CD8-positive, alpha-beta memory T cell (primary cell): ENCODE data around the gene NAGLU. TPM values are rescaled to one million over a fixed set of nuclear protein-coding genes. Genes with fewer than 3 reads are reported as not detected.
"Not testable (repeated sequence)": the region's sequence is repeated elsewhere in the genome, so short reads cannot be mapped to it uniquely, and the experiment has no call there.

ENCODE experiments used
- CTCF ChIA-PET: fragments of 350-600 bp; sonication (Branson Sonifier 250); formaldehyde crosslinking; loops from one replicate; lab custom pipeline; 2021; ENCODE audit warnings: antibody characterized with exemption; lab: Charles Lee
- POLR2A ChIA-PET: fragments of 350-600 bp; sonication (Branson Sonifier 250); formaldehyde crosslinking; loops from one replicate; lab custom pipeline; 2021; ENCODE audit warnings: antibody characterized with exemption; lab: Charles Lee
- DNase-seq, 5 donors: peaks; one replicate each; pipeline versions ENCODE4 v3.0.0 to v3.0.0-alpha.2; 2020 to 2022; ENCODE audit warnings: mixed read lengths in 1 of 5
- H3K27ac ChIP-seq: one replicate; pipeline ENCODE4 v1.7.0; 2013; ENCODE audit warnings: low read depth, mild to moderate bottlenecking, low read length, moderate library complexity
- H3K27me3 ChIP-seq: 2 replicates; pipeline ENCODE4 v1.7.0; 2013; ENCODE audit warnings: low read length, mild to moderate bottlenecking; ENCODE audit not compliant: insufficient read depth, poor library complexity, severe bottlenecking
- H3K36me3 ChIP-seq: 2 replicates; pipeline ENCODE4 v1.7.0; 2013; ENCODE audit warnings: mild to moderate bottlenecking, low read length, moderate library complexity; ENCODE audit not compliant: insufficient read depth
- H3K4me1 ChIP-seq: 2 replicates; pipeline ENCODE4 v1.7.0; 2013; ENCODE audit warnings: mild to moderate bottlenecking, low read length, moderate library complexity; ENCODE audit not compliant: insufficient read depth
- H3K4me3 ChIP-seq: 2 replicates; pipeline ENCODE4 v1.7.0; 2013; ENCODE audit warnings: mild to moderate bottlenecking, low read length
- H3K9me3 ChIP-seq: 2 replicates; pipeline ENCODE4 v1.7.0; 2013; ENCODE audit warnings: mild to moderate bottlenecking, low read length
- H3K27ac Mint-ChIP-seq, 8 donors: one replicate each; pipeline ENCODE4 v1.8.0; 2020 to 2021; ENCODE audit warnings: mixed read lengths in 8 of 8, mild to moderate bottlenecking in 6 of 8, inconsistent platforms in 3 of 8, moderate library complexity in 3 of 8
- H3K27me3 Mint-ChIP-seq, 2 donors: one replicate each; pipeline ENCODE4 v1.8.0; 2020 to 2021; ENCODE audit warnings: mixed read lengths in 2 of 2, mild to moderate bottlenecking in 1 of 2, moderate library complexity in 1 of 2
- H3K36me3 Mint-ChIP-seq, 3 donors: one replicate each; pipeline ENCODE4 v1.8.0; 2020 to 2021; ENCODE audit warnings: mixed read lengths in 3 of 3, inconsistent platforms in 1 of 3, mild to moderate bottlenecking in 1 of 3
- H3K4me1 Mint-ChIP-seq, 3 donors: one replicate each; pipeline ENCODE4 v1.8.0; 2020 to 2021; ENCODE audit warnings: mixed read lengths in 3 of 3, inconsistent platforms in 1 of 3, mild to moderate bottlenecking in 1 of 3
- H3K4me3 Mint-ChIP-seq, 7 donors: one replicate each; pipeline ENCODE4 v1.8.0; 2020 to 2021; ENCODE audit warnings: mixed read lengths in 7 of 7, mild to moderate bottlenecking in 6 of 7, moderate library complexity in 4 of 7, inconsistent platforms in 2 of 7
- H3K9me3 Mint-ChIP-seq, 5 donors: one replicate each; pipeline ENCODE4 v1.8.0; 2020 to 2022; ENCODE audit warnings: mixed read lengths in 5 of 5, mild to moderate bottlenecking in 3 of 5, moderate library complexity in 2 of 5, inconsistent platforms in 1 of 5
- polyA plus RNA-seq: library from polyadenylated mRNA; unstranded; fragments of 300-500 nt; fragmentation: Illumina TruSeq; gene quantifications from one replicate; pipeline ENCODE4 v1.2.3, GENCODE V29; 2021
- total RNA-seq, 2 experiments: library from RNA; stranded (reverse); gene quantifications; one replicate each; pipeline ENCODE4 v1.2.3, GENCODE V29; 2021

Gene NAGLU
- total and polyA plus RNA-seq, 3 experiments from 2014 or later: 15.8 to 17.4 (median 17.0) TPM

GRCh38 chr17:42554250-42555121, 18.4 kb downstream of the NAGLU start:
- H3K4me1 Mint-ChIP-seq: peaks cover 13 to 41% (median 21%) of the 10 kb centered on the region in 3 donors
- peak; percentile 65 to 86 (median 75) for DNase-seq
- peak overlapping the region; percentile 86 to 96 (median 94) for H3K27ac Mint-ChIP-seq
- H3K4me3 Mint-ChIP-seq: peak overlapping the region; percentile 87 to 96 (median 89)
- ChIA-PET CTCF (interaction anchor here (1.1 to 2.2 kb wide), 5 partner anchors 10 to 27 kb away, joined by 3 to 12 read pairs (median 6); partner anchors contain the start of genes NAGLU and PSMC3IP), POLR2A (interaction anchor here (0.9 to 1.9 kb wide), 4 partner anchors 12 to 24 kb away, joined by 3 to 9 read pairs (median 4); partner anchors contain the start of genes MLX and NAGLU)
- H3K36me3 Mint-ChIP-seq: peaks cover 0 to 1% (median 0%) of the 10 kb centered on the region in 3 donors
- Histone ChIP-seq H3K36me3 (no peaks in the 10 kb centered on the region), H3K9me3 (no peaks in the 10 kb centered on the region), H3K27ac (peak overlapping the region; percentile 79), H3K4me3 (peak overlapping the region; percentile 86), H3K4me1 (peaks cover 12% of the 10 kb centered on the region), H3K27me3 (no peaks in the 10 kb centered on the region)
- no peaks in the 10 kb centered on the region for H3K27me3 Mint-ChIP-seq
- no peaks in the 10 kb centered on the region for H3K9me3 Mint-ChIP-seq

- peak overlapping the region; percentile 82 to 96 (median 94) for H3K27ac Mint-ChIP-seq
- peaks cover 0 to 2% (median 1%) of the 10 kb centered on the region in 3 donors for H3K36me3 Mint-ChIP-seq
- POLR2A ChIA-PET: interaction anchor here (1.2 to 1.9 kb wide), 2 partner anchors 11 to 19 kb away, joined by 4 to 9 read pairs; partner anchors contain the start of genes MLX and NAGLU
- peaks cover 13 to 41% (median 21%) of the 10 kb centered on the region in 3 donors for H3K4me1 Mint-ChIP-seq
- DNase-seq: no peak
- CTCF ChIA-PET: interaction anchor here (1.1 to 2.2 kb wide), 5 partner anchors 9 to 26 kb away, joined by 3 to 12 read pairs (median 6); partner anchors contain the start of genes NAGLU and PSMC3IP
- H3K27me3 ChIP-seq: no peaks in the 10 kb centered on the region
- peaks cover 12% of the 10 kb centered on the region for H3K4me1 ChIP-seq
- peak overlapping the region; percentile 87 to 96 (median 89) for H3K4me3 Mint-ChIP-seq
- no peaks in the 10 kb centered on the region for H3K9me3 Mint-ChIP-seq
- peak overlapping the region; percentile 86 for H3K4me3 ChIP-seq
- H3K27me3 Mint-ChIP-seq: no peaks in the 10 kb centered on the region
- H3K36me3 ChIP-seq: no peaks in the 10 kb centered on the region
- peak overlapping the region; percentile 79 for H3K27ac ChIP-seq
- no peaks in the 10 kb centered on the region for H3K9me3 ChIP-seq
Observed at GRCh38 chr17:42555122-42555622, 19.1 kb downstream of the NAGLU start.

- H3K36me3 Mint-ChIP-seq, H3K9me3 ChIP-seq, H3K36me3 ChIP-seq, POLR2A ChIA-PET, H3K27ac ChIP-seq, DNase-seq, H3K4me3 ChIP-seq, H3K27me3 ChIP-seq, H3K27me3 Mint-ChIP-seq, CTCF ChIA-PET, H3K9me3 Mint-ChIP-seq: not testable (repeated sequence)
- H3K27ac Mint-ChIP-seq: peak overlapping the region in 2 of 8 donors; percentile 70 to 94
- H3K4me1 Mint-ChIP-seq: peaks cover 12 to 42% (median 20%) of the 10 kb centered on the region in 3 donors
- H3K4me1 ChIP-seq: peaks cover 12% of the 10 kb centered on the region
- H3K4me3 Mint-ChIP-seq: peak overlapping the region in 4 of 7 donors; percentile 87 to 96 (median 90)
Observed at GRCh38 chr17:42555961-42556617, 20.0 kb downstream of the NAGLU start.

GRCh38 chr17:42559075-42559474, 23.0 kb downstream of the NAGLU start:
- Histone ChIP-seq H3K4me1 (peaks cover 35% of the 10 kb centered on the region), H3K27ac (no peak overlapping the region), H3K4me3 (no peak overlapping the region), H3K36me3 (no peaks in the 10 kb centered on the region), H3K27me3 (no peaks in the 10 kb centered on the region), H3K9me3 (no peaks in the 10 kb centered on the region)
- no peaks in the 10 kb centered on the region for H3K27me3 Mint-ChIP-seq
- H3K9me3 Mint-ChIP-seq: no peaks in the 10 kb centered on the region
- ChIA-PET CTCF (interaction anchor here (0.8 kb wide), 1 partner anchor 18 kb away, joined by 3 read pairs; no protein-coding TSS in a partner anchor), POLR2A (interaction anchor here (0.5 kb wide), 1 partner anchor 371 kb away, joined by 3 read pairs; no protein-coding TSS in a partner anchor)
- peaks cover 0 to 15% (median 3%) of the 10 kb centered on the region in 3 donors for H3K36me3 Mint-ChIP-seq
- H3K4me3 Mint-ChIP-seq: no peak overlapping the region
- DNase-seq: no peak
- H3K4me1 Mint-ChIP-seq: peaks cover 30 to 45% (median 43%) of the 10 kb centered on the region in 3 donors
- peak overlapping the region in 1 of 8 donors; percentile 38 for H3K27ac Mint-ChIP-seq

- Histone ChIP-seq H3K27ac (no peak overlapping the region), H3K9me3 (no peaks in the 10 kb centered on the region), H3K27me3 (no peaks in the 10 kb centered on the region), H3K36me3 (peaks cover 4% of the 10 kb centered on the region), H3K4me3 (no peak overlapping the region), H3K4me1 (peaks cover 33% of the 10 kb centered on the region)
- Mint-ChIP-seq H3K27me3 (no peaks in the 10 kb centered on the region), H3K4me1 (peaks cover 25 to 38% (median 37%) of the 10 kb centered on the region in 3 donors), H3K9me3 (no peaks in the 10 kb centered on the region), H3K36me3 (peaks cover 0 to 23% (median 3%) of the 10 kb centered on the region in 3 donors), H3K27ac (peak overlapping the region in 3 of 8 donors; percentile 60 to 98 (median 61)), H3K4me3 (peak overlapping the region in 6 of 7 donors; percentile 13 to 85 (median 72))
- ChIA-PET CTCF (interaction anchor here (0.9 kb wide), 1 partner anchor 18 kb away, joined by 3 read pairs; no protein-coding TSS in a partner anchor), POLR2A (no interaction called here)
- DNase-seq: no peak
Observed at GRCh38 chr17:42560246-42560645, 24.2 kb downstream of the NAGLU start.

GRCh38 chr17:42561897-42562387, 25.9 kb downstream of the NAGLU start, which contains the start of gene COASY:
Gene COASY (plus strand): TSS chr17:42562148. CDS start chr17:42562623, 475 bp downstream.
- DNase-seq: peak; percentile 84 to 94 (median 88)
- Histone ChIP-seq H3K36me3 (peaks cover 8% of the 10 kb centered on the region), H3K27me3 (no peaks in the 10 kb centered on the region), H3K9me3 (no peaks in the 10 kb centered on the region), H3K27ac (peak within 1 kb of the TSS; percentile 73), H3K4me1 (peaks cover 36% of the 10 kb centered on the region), H3K4me3 (peak within 1 kb of the TSS; percentile 93)
- Mint-ChIP-seq H3K4me3 (peak within 1 kb of the TSS; percentile 84 to 99 (median 93)), H3K27me3 (no peaks in the 10 kb centered on the region), H3K4me1 (peaks cover 28 to 40% (median 37%) of the 10 kb centered on the region in 3 donors), H3K36me3 (peaks cover 0 to 31% (median 3%) of the 10 kb centered on the region in 3 donors), H3K27ac (peak within 1 kb of the TSS; percentile 71 to 98 (median 96)), H3K9me3 (no peaks in the 10 kb centered on the region)
- CTCF ChIA-PET: interaction anchor here (2.5 kb wide), 1 partner anchor 16 kb away, joined by 6 read pairs; the partner anchor contains the start of gene PSMC3IP
- POLR2A ChIA-PET: interaction anchor here (0.9 kb wide), 1 partner anchor 25 kb away, joined by 3 read pairs; no protein-coding TSS in a partner anchor
